Naive thymus-derived CD4-positive, alpha-beta T cell (primary cell): Measurements from ENCODE around the gene CEP85L. TPM values are rescaled to one million over a fixed set of nuclear protein-coding genes. Genes with fewer than 3 reads are reported as not detected.

Experiments
- ATAC-seq: fragments of 150-1000 bp; cut with Tn5 transposase; 2 replicates; pipeline ENCODE4 v1.10.0; 2021; ENCODE audit warnings: mild to moderate bottlenecking, moderate library complexity
- CTCF ChIA-PET: fragments of 350-600 bp; sonication (Branson Sonifier 250); formaldehyde crosslinking; loops from one replicate; lab custom pipeline; 2021; ENCODE audit warnings: antibody characterized with exemption; lab: Charles Lee
- POLR2A ChIA-PET: fragments of 350-600 bp; sonication (Branson Sonifier 250); formaldehyde crosslinking; loops from one replicate; lab custom pipeline; 2021; ENCODE audit warnings: antibody characterized with exemption, inconsistent platforms; lab: Charles Lee
- DNase-seq, 9 donors: peaks; one replicate each; pipeline versions ENCODE4 v3.0.0 to v3.0.0-alpha.2; 2020 to 2022; ENCODE audit warnings: mixed read lengths in 1 of 9
- H3K27ac ChIP-seq: one replicate; pipeline ENCODE4 v1.7.0; 2013; ENCODE audit warnings: mild to moderate bottlenecking, low read depth, low read length, moderate library complexity
- H3K27me3 ChIP-seq, 2 donors: one replicate each; pipeline ENCODE4 v1.7.0; 2013; ENCODE audit warnings: low read length in 2 of 2, mild to moderate bottlenecking in 2 of 2, moderate library complexity in 2 of 2; ENCODE audit not compliant: control insufficient read depth in 2 of 2, insufficient read depth in 2 of 2
- H3K36me3 ChIP-seq, 3 experiments: 1 replicate in 2 of 3; 2 replicates in 1 of 3; pipeline ENCODE4 v1.7.0; 2013; ENCODE audit warnings: low read length in 3 of 3, mild to moderate bottlenecking in 3 of 3, moderate library complexity in 1 of 3; ENCODE audit not compliant: insufficient read depth in 3 of 3, control insufficient read depth in 2 of 3
- H3K4me1 ChIP-seq, 2 donors: one replicate each; pipeline ENCODE4 v1.7.0; 2013; ENCODE audit warnings: low read length in 2 of 2, mild to moderate bottlenecking in 2 of 2, moderate library complexity in 1 of 2; ENCODE audit not compliant: control insufficient read depth in 2 of 2, insufficient read depth in 2 of 2
- H3K4me3 ChIP-seq: 2 replicates; pipeline ENCODE4 v1.7.0; 2013; ENCODE audit warnings: mild to moderate bottlenecking, low read length
- H3K9me3 ChIP-seq, 3 experiments: 1 replicate in 2 of 3; 2 replicates in 1 of 3; pipeline ENCODE4 v1.7.0; 2013; ENCODE audit warnings: low read length in 3 of 3; ENCODE audit not compliant: control insufficient read depth in 2 of 3
- H3K27ac Mint-ChIP-seq, 9 donors: one replicate each; pipeline ENCODE4 v1.8.0; 2020 to 2022; ENCODE audit warnings: mixed read lengths in 9 of 9, mild to moderate bottlenecking in 8 of 9, moderate library complexity in 5 of 9, inconsistent platforms in 2 of 9
- H3K27me3 Mint-ChIP-seq, 5 donors: one replicate each; pipeline ENCODE4 v1.8.0; 2021 to 2022; ENCODE audit warnings: mixed read lengths in 5 of 5, mild to moderate bottlenecking in 1 of 5
- H3K36me3 Mint-ChIP-seq, 5 donors: one replicate each; pipeline ENCODE4 v1.8.0; 2020 to 2022; ENCODE audit warnings: mixed read lengths in 5 of 5, mild to moderate bottlenecking in 3 of 5, inconsistent platforms in 1 of 5
- H3K4me1 Mint-ChIP-seq, 7 donors: one replicate each; pipeline ENCODE4 v1.8.0; 2020 to 2022; ENCODE audit warnings: mixed read lengths in 7 of 7, mild to moderate bottlenecking in 3 of 7, inconsistent platforms in 1 of 7
- H3K4me3 Mint-ChIP-seq, 10 donors: one replicate each; pipeline ENCODE4 v1.8.0; 2020 to 2022; ENCODE audit warnings: mild to moderate bottlenecking in 10 of 10, mixed read lengths in 10 of 10, moderate library complexity in 6 of 10, inconsistent platforms in 2 of 10
- H3K9me3 Mint-ChIP-seq, 11 donors: one replicate each; pipeline ENCODE4 v1.8.0; 2020 to 2022; ENCODE audit warnings: mixed read lengths in 11 of 11, mild to moderate bottlenecking in 4 of 11, inconsistent platforms in 1 of 11, moderate library complexity in 1 of 11
- intact Hi-C, 2 donors: fragments of 100-400 bp; cut with micrococcal nuclease; formaldehyde crosslinking; loops; one replicate each; pipeline ENCODE4 v1.15.1; 2023
- polyA plus RNA-seq, 2 donors: library from polyadenylated mRNA; unstranded; fragments of 300-500 nt; fragmentation: Illumina TruSeq; gene quantifications; one replicate each; pipeline ENCODE4 v1.2.3, GENCODE V29; 2021
- total RNA-seq, 6 experiments: library from RNA in 5 of 6; stranded (reverse) in 5 of 6; gene quantifications; 1 replicate in 5 of 6; 2 replicates in 1 of 6; pipeline ENCODE4 v1.2.3 and lab custom pipeline; 2021 to 2026

The CEP85L gene
- total and polyA plus RNA-seq, 7 experiments from 2014 or later = 47.3 to 89.1 (median 76.2) TPM

DNA sequence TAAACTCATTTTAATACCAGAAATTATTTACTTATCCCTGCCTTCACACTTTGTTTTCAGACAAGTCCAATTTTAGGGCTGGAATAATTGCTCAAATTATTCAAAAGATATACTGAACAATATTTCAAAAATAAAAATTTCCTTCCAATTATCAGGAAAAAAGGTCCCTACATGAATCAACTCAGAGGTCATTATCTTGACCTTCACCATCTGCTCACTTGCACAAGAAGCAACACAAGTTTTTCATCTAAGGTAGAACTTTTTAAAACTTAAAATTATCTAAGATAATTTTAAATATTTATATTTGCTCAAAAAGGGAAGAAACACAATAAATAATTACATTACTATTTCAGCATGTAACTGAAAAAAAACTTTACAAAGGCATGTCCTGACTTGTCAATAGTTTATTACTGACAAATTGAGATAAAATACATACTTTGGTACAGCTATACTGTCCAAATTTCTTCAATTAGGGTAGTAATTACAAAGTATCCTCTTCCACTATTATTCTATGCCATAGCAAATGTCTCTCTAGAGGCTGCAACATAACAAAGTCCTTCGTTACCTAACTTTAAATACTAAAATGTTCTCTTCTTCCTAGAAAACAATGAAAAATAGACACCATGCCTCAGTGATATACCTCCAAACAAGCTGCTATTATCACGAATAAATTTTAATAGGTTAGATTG is 2.4 kb downstream of the CEP85L start:
- H3K27ac Mint-ChIP-seq = peak overlapping the region in 3 of 9 donors; percentile 52 to 96 (median 84)
- peaks cover 3 to 18% (median 5%) of the 10 kb centered on the region in 5 donors for H3K36me3 Mint-ChIP-seq
- H3K4me1 ChIP-seq = peaks cover 17 to 23% of the 10 kb centered on the region in 2 donors
- POLR2A ChIA-PET = interaction anchor here (0.5 to 1.8 kb wide), 6 partner anchors 50 to 368 kb away, joined by 3 to 14 read pairs (median 4); no protein-coding TSS in a partner anchor
- no peaks in the 10 kb centered on the region for H3K9me3 ChIP-seq
- DNase-seq (no peak), ATAC-seq (no peak)
- no peak overlapping the region for H3K27ac ChIP-seq
- intact Hi-C loops = loop anchor here in 1 of 2 donors (1.0 kb wide), 1 partner anchor 84 kb away; no protein-coding TSS in a partner anchor
- no peaks in the 10 kb centered on the region for H3K9me3 Mint-ChIP-seq
- no peaks in the 10 kb centered on the region for H3K27me3 Mint-ChIP-seq
- H3K4me3 ChIP-seq = no peak overlapping the region
- H3K4me1 Mint-ChIP-seq = peaks cover 38 to 69% (median 52%) of the 10 kb centered on the region in 7 donors
- peak overlapping the region; percentile 31 to 97 (median 92) for H3K4me3 Mint-ChIP-seq
- H3K27me3 ChIP-seq = no peaks in the 10 kb centered on the region
- peaks cover 0 to 10% (median 0%) of the 10 kb centered on the region in 3 experiments for H3K36me3 ChIP-seq
- CTCF ChIA-PET = no interaction called here

DNA sequence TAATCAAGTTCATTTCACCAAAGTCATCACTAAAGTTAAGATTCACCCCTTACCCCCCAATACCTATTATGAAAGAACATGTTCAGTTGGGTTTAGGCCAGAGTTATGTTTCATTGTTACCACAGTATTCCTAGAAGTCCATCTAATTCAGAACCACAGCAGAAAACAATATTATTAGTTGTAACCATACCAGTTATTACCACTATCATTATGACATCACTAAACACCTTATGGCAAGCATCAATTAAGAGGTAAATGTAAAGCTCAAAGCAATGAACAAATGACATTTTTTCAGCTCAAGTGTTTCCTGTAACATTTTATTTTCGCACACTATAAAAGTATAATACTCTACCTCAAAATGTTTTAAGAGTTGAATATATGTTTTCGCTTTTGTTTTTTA is 4.4 kb downstream of the CEP85L start:
- Mint-ChIP-seq H3K27ac (peak overlapping the region in 1 of 9 donors; percentile 6), H3K27me3 (no peaks in the 10 kb centered on the region), H3K4me1 (peaks cover 34 to 62% (median 50%) of the 10 kb centered on the region in 7 donors), H3K4me3 (no peak overlapping the region), H3K36me3 (peaks cover 3 to 15% (median 5%) of the 10 kb centered on the region in 5 donors), H3K9me3 (no peaks in the 10 kb centered on the region)
- H3K4me1 ChIP-seq = peaks cover 9 to 16% of the 10 kb centered on the region in 2 donors
- H3K27me3 ChIP-seq = no peaks in the 10 kb centered on the region
- POLR2A ChIA-PET = interaction anchor here (0.9 kb wide), 1 partner anchor 9 kb away, joined by 4 read pairs; no protein-coding TSS in a partner anchor
- ATAC-seq = no peak
- H3K4me3 ChIP-seq = no peak overlapping the region
- CTCF ChIA-PET = interaction anchor here (0.7 kb wide), 1 partner anchor 130 kb away, joined by 3 read pairs; no protein-coding TSS in a partner anchor
- no peak overlapping the region for H3K27ac ChIP-seq
- no peak for DNase-seq
- intact Hi-C loops = no loop called here
- H3K36me3 ChIP-seq = peaks cover 0 to 10% (median 0%) of the 10 kb centered on the region in 3 experiments
- no peaks in the 10 kb centered on the region for H3K9me3 ChIP-seq

DNA sequence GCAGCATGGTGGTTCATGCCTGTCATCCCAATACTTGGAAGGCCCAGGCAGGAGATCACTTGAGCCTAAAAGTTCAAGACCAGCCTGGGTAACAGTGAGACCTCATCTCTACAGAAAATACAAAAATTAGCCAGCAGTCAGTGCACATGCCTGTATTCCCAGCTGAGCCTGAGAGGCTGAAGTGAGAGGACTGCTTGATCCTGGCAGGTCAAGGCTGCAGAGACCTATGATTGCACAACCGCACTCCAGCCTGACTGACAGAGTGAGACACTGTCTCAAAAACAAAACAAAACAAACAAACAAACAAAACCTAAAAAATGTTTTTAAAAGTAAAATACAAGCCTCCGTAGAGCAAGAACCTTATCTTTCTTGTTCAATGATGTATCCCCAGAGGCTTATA is 6.0 kb downstream of the CEP85L start:
- Mint-ChIP-seq H3K4me3 (peak overlapping the region in 3 of 10 donors; percentile 4 to 45 (median 17)), H3K4me1 (peaks cover 37 to 73% (median 59%) of the 10 kb centered on the region in 7 donors), H3K27me3 (no peaks in the 10 kb centered on the region), H3K27ac (peak overlapping the region in 6 of 9 donors; percentile 2 to 75 (median 54)), H3K9me3 (no peaks in the 10 kb centered on the region), H3K36me3 (peaks cover 3 to 15% (median 5%) of the 10 kb centered on the region in 5 donors)
- no peak for ATAC-seq
- ChIA-PET POLR2A (interaction anchor here (1.1 kb wide), 1 partner anchor 65 kb away, joined by 6 read pairs; no protein-coding TSS in a partner anchor), CTCF (interaction anchor here (1.0 kb wide), 1 partner anchor 80 kb away, joined by 3 read pairs; no protein-coding TSS in a partner anchor)
- no peak for DNase-seq
- intact Hi-C loops = no loop called here
- Histone ChIP-seq H3K36me3 (peaks cover 0 to under 1% (median 0%) of the 10 kb centered on the region in 3 experiments), H3K4me1 (peaks cover 6 to 14% of the 10 kb centered on the region in 2 donors), H3K27ac (no peak overlapping the region), H3K9me3 (no peaks in the 10 kb centered on the region), H3K4me3 (no peak overlapping the region), H3K27me3 (no peaks in the 10 kb centered on the region)

DNA sequence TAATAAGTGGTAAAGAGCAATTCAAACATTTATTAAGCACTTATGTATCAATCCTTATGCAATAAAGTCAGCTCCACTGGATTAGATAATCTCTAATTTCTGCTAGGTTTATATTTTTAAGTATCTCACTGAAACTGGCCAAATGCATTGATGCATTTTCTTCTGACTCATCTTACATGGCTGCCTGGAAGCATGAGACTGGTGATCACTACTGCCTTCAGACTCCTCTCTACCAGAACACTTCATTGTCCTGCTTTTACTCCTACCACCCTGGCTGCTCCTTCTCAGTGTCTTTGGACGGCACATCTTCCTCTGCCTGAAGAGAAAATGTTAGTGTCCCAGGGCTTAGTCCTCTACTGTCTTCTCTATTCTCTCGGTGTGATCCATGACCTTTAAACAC is 7.4 kb downstream of the CEP85L start:
- POLR2A ChIA-PET = interaction anchor here (0.7 kb wide), 1 partner anchor 38 kb away, joined by 3 read pairs; no protein-coding TSS in a partner anchor
- peak overlapping the region in 8 of 9 donors; percentile 3 to 61 (median 20) for H3K27ac Mint-ChIP-seq
- Histone ChIP-seq H3K27ac (no peak overlapping the region), H3K27me3 (no peaks in the 10 kb centered on the region), H3K9me3 (no peaks in the 10 kb centered on the region), H3K4me1 (peaks cover 8 to 11% of the 10 kb centered on the region in 2 donors), H3K4me3 (no peak overlapping the region), H3K36me3 (no peaks in the 10 kb centered on the region)
- H3K36me3 Mint-ChIP-seq = peaks cover 3 to 15% (median 5%) of the 10 kb centered on the region in 5 donors
- H3K27me3 Mint-ChIP-seq = no peaks in the 10 kb centered on the region
- no peaks in the 10 kb centered on the region for H3K9me3 Mint-ChIP-seq
- peaks cover 43 to 74% (median 59%) of the 10 kb centered on the region in 7 donors for H3K4me1 Mint-ChIP-seq
- DNase-seq (no peak), ATAC-seq (no peak)
- intact Hi-C loops = no loop called here
- CTCF ChIA-PET = no interaction called here
- peak overlapping the region in 4 of 10 donors; percentile 12 to 45 (median 32) for H3K4me3 Mint-ChIP-seq

DNA sequence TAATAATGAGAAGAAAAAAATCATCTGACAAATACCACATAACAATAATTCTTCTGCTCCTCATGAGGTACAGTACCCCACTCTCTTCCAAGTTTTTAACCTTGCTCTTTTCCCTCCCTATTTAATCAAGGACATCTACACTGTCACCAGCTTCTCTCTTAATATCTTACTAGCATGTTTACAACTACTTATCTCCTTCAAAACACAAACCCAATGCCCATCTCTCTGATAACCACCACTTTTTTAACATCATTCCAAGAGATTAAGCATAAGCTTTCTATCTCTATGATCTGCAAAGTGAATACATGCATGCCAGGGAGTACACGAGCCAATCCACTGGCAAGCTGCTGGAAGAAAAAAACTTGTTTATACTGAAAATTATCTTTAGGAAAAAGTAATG is 10.3 kb downstream of the CEP85L start:
- intact Hi-C loops = no loop called here
- POLR2A ChIA-PET = interaction anchor here (0.6 to 1.6 kb wide), 4 partner anchors 10 to 382 kb away, joined by 4 to 8 read pairs (median 4); partner anchors contain the start of gene CEP85L
- H3K27ac Mint-ChIP-seq = peak overlapping the region in 4 of 9 donors; percentile 2 to 49 (median 18)

More for the DNA sequence above, 10.3 kb downstream of the CEP85L start:
- no peaks in the 10 kb centered on the region for H3K36me3 ChIP-seq
- no peak overlapping the region for H3K27ac ChIP-seq
- H3K4me3 Mint-ChIP-seq = peak overlapping the region in 3 of 10 donors; percentile 4 to 20 (median 6)
- no peak overlapping the region for H3K4me3 ChIP-seq
- no peaks in the 10 kb centered on the region for H3K27me3 Mint-ChIP-seq
- CTCF ChIA-PET = no interaction called here
- H3K36me3 Mint-ChIP-seq = peaks cover 3 to 21% (median 17%) of the 10 kb centered on the region in 5 donors
- H3K4me1 ChIP-seq = peaks cover 11 to 12% of the 10 kb centered on the region in 2 donors
- H3K9me3 Mint-ChIP-seq = no peaks in the 10 kb centered on the region
- H3K9me3 ChIP-seq = no peaks in the 10 kb centered on the region
- DNase-seq (no peak), ATAC-seq (no peak)
- peaks cover 40 to 84% (median 75%) of the 10 kb centered on the region in 7 donors for H3K4me1 Mint-ChIP-seq
- H3K27me3 ChIP-seq = no peaks in the 10 kb centered on the region
